Subcutaneous adipose tissue (tissue), 4 donors: ENCODE results near the gene ATP11B. TPM values are rescaled to one million over a fixed set of nuclear protein-coding genes. Genes with fewer than 3 reads are reported as not detected.

ENCODE experiments used
- CTCF ChIP-seq: fragments of 450-650 bp; IDR thresholded peaks from one replicate; pipeline ENCODE4 v1.5.1; 2016; ENCODE audit warnings: low read depth, mild to moderate bottlenecking, control low read depth, antibody characterized with exemption, moderate library complexity
- total RNA-seq, 4 donors: library from RNA; depleted of rRNA; stranded (reverse); fragments of >200 nt; gene quantifications; one replicate each; pipeline ENCODE4 v1.1.0, GENCODE V29; 2016

The ATP11B gene
- total RNA-seq, 4 donors from 2014 or later, result 77.9 to 100 (median 89.3) TPM

- no peak for TF ChIP-seq CTCF
Measured at GRCh38 chr3:182855076-182855475, 61.8 kb downstream of the ATP11B start.

DNA sequence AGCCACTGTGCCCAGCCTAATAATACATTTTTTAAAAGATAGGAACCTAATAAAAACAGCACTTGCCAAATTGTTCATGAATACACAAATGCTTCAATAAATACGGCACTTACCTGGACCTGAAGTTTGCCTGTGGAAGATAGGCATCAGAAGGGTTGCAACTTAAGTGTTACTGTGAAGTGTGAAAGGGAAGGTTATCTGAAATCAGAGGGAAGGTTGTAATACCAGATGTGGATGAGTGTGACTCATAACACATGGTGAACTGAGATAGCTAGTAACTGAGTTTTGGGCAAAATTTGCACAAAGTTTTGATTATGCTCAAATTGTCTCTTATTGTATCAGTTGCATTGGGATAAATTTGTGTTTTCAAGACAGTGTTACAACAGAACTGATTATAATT lies 68.0 kb downstream of the ATP11B start:
- TF ChIP-seq CTCF, result no peak

DNA sequence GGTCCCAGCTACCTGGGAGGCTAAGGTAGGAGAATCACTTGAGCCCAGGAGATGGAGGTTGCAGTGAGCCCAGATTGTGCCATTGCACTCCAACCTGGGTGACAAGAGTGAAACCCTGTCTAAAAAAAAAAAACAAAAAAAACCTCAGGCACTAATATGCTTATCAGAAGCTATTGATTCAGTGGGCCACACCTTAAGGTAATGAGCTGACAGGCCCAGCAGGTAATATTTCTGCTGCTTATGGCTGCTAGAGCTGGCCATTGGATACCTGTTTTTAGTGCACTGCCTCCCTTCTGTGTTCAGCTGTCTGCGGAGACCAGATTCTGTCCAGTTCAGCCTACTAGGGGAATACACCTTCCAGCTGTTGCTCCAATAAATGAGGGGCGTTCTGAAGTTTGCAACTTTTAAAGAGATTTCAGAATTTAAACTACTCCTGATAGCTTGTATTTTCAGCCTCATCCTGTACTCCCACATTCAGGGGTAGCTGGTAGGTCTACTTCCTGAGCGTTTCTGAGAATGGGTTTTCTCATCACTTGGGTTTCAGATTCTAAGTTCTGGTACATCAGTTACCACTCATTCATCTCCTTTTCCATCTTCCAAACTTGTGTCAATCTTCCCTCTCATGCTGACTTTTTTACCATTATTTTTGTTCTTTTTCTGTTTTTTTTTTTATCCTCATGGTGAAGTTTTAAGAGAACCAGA lies 69.0 kb downstream of the ATP11B start:
- no peak for TF ChIP-seq CTCF

DNA sequence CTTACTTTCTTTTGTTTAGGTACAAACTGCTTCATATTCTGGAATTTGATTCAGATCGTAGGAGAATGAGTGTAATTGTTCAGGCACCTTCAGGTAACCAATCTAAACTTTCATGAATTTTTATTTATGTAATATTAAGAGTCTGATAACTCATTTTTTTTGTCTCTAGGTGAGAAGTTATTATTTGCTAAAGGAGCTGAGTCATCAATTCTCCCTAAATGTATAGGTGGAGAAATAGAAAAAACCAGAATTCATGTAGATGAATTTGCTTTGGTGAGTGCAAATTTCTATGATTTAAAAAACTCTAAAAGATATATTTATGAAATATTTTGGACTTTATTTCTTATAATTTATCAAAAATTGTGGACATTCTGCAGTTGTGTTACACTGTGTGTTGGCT lies 75.8 kb downstream of the ATP11B start:
- no peak for TF ChIP-seq CTCF

- TF ChIP-seq CTCF, result no peak
Measured at GRCh38 chr3:182879031-182879611, 85.8 kb downstream of the ATP11B start.

- TF ChIP-seq CTCF, result no peak
Measured at GRCh38 chr3:182886497-182886896, 93.2 kb downstream of the ATP11B start.

DNA sequence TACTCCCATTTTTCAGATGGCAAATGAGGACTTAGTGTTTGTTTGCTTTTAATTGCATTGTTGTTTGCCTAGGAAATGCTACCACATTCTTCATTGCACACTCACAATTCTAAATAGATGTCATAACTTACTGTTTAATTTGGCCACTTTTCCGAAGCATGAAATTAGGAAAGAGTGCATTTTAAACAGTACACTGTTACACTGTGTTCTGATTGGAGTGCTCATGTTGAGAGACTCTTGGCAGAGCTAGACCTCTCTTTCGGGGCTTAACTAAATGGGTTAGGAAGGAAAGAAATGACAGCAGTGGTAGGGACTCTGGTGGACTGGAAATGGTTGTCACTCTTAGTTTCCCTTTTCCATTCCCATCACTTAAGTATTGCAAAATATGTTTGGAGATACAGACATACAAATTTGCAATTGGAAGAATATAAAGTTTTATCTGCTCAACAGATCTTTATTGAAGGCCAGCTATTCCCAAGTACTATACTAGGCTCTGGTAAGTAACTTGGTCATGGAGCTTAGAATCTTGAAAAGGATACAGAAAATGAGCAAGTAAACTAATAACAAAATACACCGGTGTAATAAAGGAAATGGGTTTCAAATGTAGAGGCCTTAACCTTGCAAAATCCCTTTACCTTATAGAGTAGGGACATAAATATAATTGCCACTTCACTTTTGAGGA lies 96.8 kb downstream of the ATP11B start:
- TF ChIP-seq CTCF, result no peak
